HEK293 (cell line): ENCODE data around the gene SHISA6.

Experiments
- CTCF ChIA-PET: fragments of 350-600 bp; formaldehyde crosslinking; extraction: SDS; loops from one replicate; lab custom pipeline; 2021; ENCODE audit warnings: antibody characterized with exemption; lab: Yijun Ruan, JAX
- POLR2A ChIA-PET: fragments of 300-600 bp; formaldehyde crosslinking; extraction: SDS; loops from one replicate; lab custom pipeline; 2020; ENCODE audit warnings: antibody characterized with exemption, inconsistent platforms; lab: Yijun Ruan, JAX
- H3K27ac ChIP-seq: fragments of 200-500 bp; sonication (Bioruptor generic); 2 replicates; pipeline ENCODE4 v1.5.1; 2014; ENCODE audit warnings: low read depth, low read length, control low read depth, inconsistent platforms; ENCODE audit errors: extremely low read depth
- H3K36me3 ChIP-seq, 2 experiments: fragments of 200-500 bp in 1 of 2; sonication (Bioruptor generic) in 1 of 2; 1 replicate in 1 of 2; 2 replicates in 1 of 2; pipeline ENCODE4 v1.5.1; 2014 to 2017; ENCODE audit warnings: inconsistent platforms in 2 of 2, low read length in 2 of 2; ENCODE audit not compliant: control insufficient read depth in 2 of 2, insufficient read depth in 1 of 2
- H3K4me1 ChIP-seq: fragments of 200-500 bp; sonication (Bioruptor generic); 2 replicates; pipeline ENCODE4 v1.5.1; 2014; ENCODE audit warnings: mild to moderate bottlenecking, low read length, inconsistent platforms; ENCODE audit not compliant: control insufficient read depth, insufficient read depth
- H3K4me3 ChIP-seq: 2 replicates; pipeline ENCODE4 v1.5.1; 2011; ENCODE audit warnings: low read depth, mild to moderate bottlenecking, control low read depth, low read length, moderate library complexity
- H3K9me3 ChIP-seq: fragments of 200-500 bp; sonication (Bioruptor generic); 2 replicates; pipeline ENCODE4 v1.5.1; 2014; ENCODE audit warnings: low read depth, low read length, inconsistent platforms; ENCODE audit not compliant: control insufficient read depth, insufficient read depth
- TRIM28 ChIP-seq: IDR thresholded peaks from 2 replicates; pipeline ENCODE4 v1.6.1; 2011; ENCODE audit warnings: low read length, control low read depth, borderline replicate concordance
- ZBTB21 ChIP-seq: fragments of 450-650 bp; formaldehyde crosslinking; IDR thresholded peaks from 2 replicates; pipeline ENCODE4 v1.5.1; 2017; ENCODE audit warnings: missing biosample characterization, missing genetic modification characterization
- ZFHX2 ChIP-seq: fragments of 450-650 bp; formaldehyde crosslinking; conservative IDR thresholded peaks from 2 replicates; pipeline ENCODE4 v1.5.1; 2016; ENCODE audit warnings: missing biosample characterization, missing genetic modification characterization
- ZIC2 ChIP-seq: fragments of 450-650 bp; formaldehyde crosslinking; IDR thresholded peaks from 2 replicates; pipeline ENCODE4 v1.5.1; 2016; ENCODE audit warnings: missing biosample characterization, missing genetic modification characterization
- ZNF114 ChIP-seq: fragments of 450-650 bp; formaldehyde crosslinking; IDR thresholded peaks from 2 replicates; pipeline ENCODE4 v1.5.0; 2017; ENCODE audit warnings: missing biosample characterization, missing genetic modification characterization
- ZNF132 ChIP-seq: fragments of 450-650 bp; formaldehyde crosslinking; IDR thresholded peaks from 2 replicates; pipeline ENCODE4 v1.5.1; 2017; ENCODE audit warnings: missing biosample characterization, missing genetic modification characterization, borderline replicate concordance
- ZNF155 ChIP-seq: fragments of 450-650 bp; formaldehyde crosslinking; IDR thresholded peaks from 2 replicates; pipeline ENCODE4 v1.5.1; 2016; ENCODE audit warnings: missing biosample characterization, missing genetic modification characterization
- ZNF184 ChIP-seq: fragments of 450-650 bp; IDR thresholded peaks from 2 replicates; pipeline ENCODE4 v1.5.1; 2018; ENCODE audit warnings: missing biosample characterization, mild to moderate bottlenecking, missing genetic modification characterization
- ZNF37A ChIP-seq: fragments of 450-650 bp; IDR thresholded peaks from 2 replicates; pipeline ENCODE4 v1.5.1; 2018; ENCODE audit warnings: missing biosample characterization, missing genetic modification characterization
- ZNF529 ChIP-seq: fragments of 450-650 bp; formaldehyde crosslinking; IDR thresholded peaks from 2 replicates; pipeline ENCODE4 v1.5.1; 2017; ENCODE audit warnings: missing genetic modification characterization, missing biosample characterization; ENCODE audit not compliant: insufficient replicate concordance
- ZNF544 ChIP-seq: fragments of 450-650 bp; formaldehyde crosslinking; IDR thresholded peaks from 2 replicates; pipeline ENCODE4 v1.5.0; 2017; ENCODE audit warnings: missing biosample characterization, missing genetic modification characterization
- ZNF549 ChIP-seq: fragments of 450-650 bp; IDR thresholded peaks from 2 replicates; pipeline ENCODE4 v1.5.1; 2018; ENCODE audit warnings: missing biosample characterization, missing genetic modification characterization, mild to moderate bottlenecking, inconsistent platforms, moderate library complexity
- ZNF596 ChIP-seq: fragments of 450-650 bp; IDR thresholded peaks from 2 replicates; pipeline ENCODE4 v1.5.0; 2018; ENCODE audit warnings: missing biosample characterization, mild to moderate bottlenecking, missing genetic modification characterization, moderate library complexity
- ZNF626 ChIP-seq: fragments of 450-650 bp; sonication (Bioruptor Pico); formaldehyde crosslinking; IDR thresholded peaks from 2 replicates; pipeline ENCODE4 v1.5.1; 2018; ENCODE audit warnings: missing biosample characterization, missing genetic modification characterization, inconsistent platforms
- ZNF660 ChIP-seq: fragments of 450-650 bp; IDR thresholded peaks from 2 replicates; pipeline ENCODE4 v1.5.1; 2018; ENCODE audit warnings: missing biosample characterization, mild to moderate bottlenecking, missing genetic modification characterization
- ZNF707 ChIP-seq: fragments of 450-650 bp; formaldehyde crosslinking; IDR thresholded peaks from 2 replicates; pipeline ENCODE4 v1.5.1; 2016; ENCODE audit warnings: missing biosample characterization, missing genetic modification characterization
- ZNF837 ChIP-seq: fragments of 450-650 bp; formaldehyde crosslinking; IDR thresholded peaks from 2 replicates; pipeline ENCODE4 v1.5.1; 2016; ENCODE audit warnings: missing biosample characterization, missing genetic modification characterization
- ZNF843 ChIP-seq: fragments of 450-650 bp; formaldehyde crosslinking; IDR thresholded peaks from 2 replicates; pipeline ENCODE4 v1.5.1; 2016; ENCODE audit warnings: missing biosample characterization, missing genetic modification characterization
- TF ChIP-seq, protein P1 (sequence below): fragments of 450-650 bp; formaldehyde crosslinking; IDR thresholded peaks from 2 replicates; pipeline ENCODE4 v1.5.1; 2016; ENCODE audit warnings: missing biosample characterization, missing genetic modification characterization
- TF ChIP-seq, protein P2 (sequence below): fragments of 450-650 bp; formaldehyde crosslinking; IDR thresholded peaks from 2 replicates; pipeline ENCODE4 v1.5.1; 2016; ENCODE audit warnings: missing biosample characterization, missing genetic modification characterization
- TF ChIP-seq, protein P3 (sequence below): fragments of 450-650 bp; formaldehyde crosslinking; IDR thresholded peaks from 2 replicates; pipeline ENCODE4 v1.5.1; 2016; ENCODE audit warnings: missing biosample characterization, missing genetic modification characterization
- TF ChIP-seq, protein P4 (sequence below): fragments of 450-650 bp; formaldehyde crosslinking; IDR thresholded peaks from 2 replicates; pipeline ENCODE4 v1.5.1; 2016; ENCODE audit warnings: missing biosample characterization, missing genetic modification characterization
- TF ChIP-seq, protein P5 (sequence below): fragments of 450-650 bp; formaldehyde crosslinking; IDR thresholded peaks from 2 replicates; pipeline ENCODE4 v1.5.1; 2016; ENCODE audit warnings: missing biosample characterization, missing genetic modification characterization

Gene SHISA6

DNA sequence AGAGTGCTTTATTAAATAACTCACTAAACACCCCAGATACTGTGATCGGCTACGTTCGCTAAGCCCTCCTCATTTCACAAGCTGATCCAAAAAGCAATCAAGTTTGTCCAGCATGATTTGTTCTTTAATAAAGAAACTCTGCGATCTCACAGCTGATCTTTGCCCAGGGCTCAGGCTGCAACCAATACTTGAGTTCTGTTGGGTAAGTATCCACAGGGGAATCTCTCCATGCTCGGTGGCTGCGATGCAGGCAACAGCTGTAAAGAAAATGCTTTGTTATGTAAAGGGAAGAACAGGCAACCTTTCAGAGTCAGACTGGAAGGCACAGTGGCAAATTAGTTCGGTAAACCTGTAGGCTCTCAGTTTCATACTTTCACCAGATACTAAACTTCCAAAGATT is 67.5 kb downstream of the SHISA6 start:
- H3K36me3 ChIP-seq: no peaks in the 10 kb centered on the region
- ChIA-PET CTCF (interaction anchor here (0.6 to 1.9 kb wide), 4 partner anchors 12 to 627 kb away, joined by 3 to 6 read pairs (median 3); no protein-coding TSS in a partner anchor), POLR2A (no interaction called here)
- no peaks in the 10 kb centered on the region for H3K4me1 ChIP-seq
- H3K9me3 ChIP-seq: no peaks in the 10 kb centered on the region
- no peak overlapping the region for H3K27ac ChIP-seq
- H3K4me3 ChIP-seq: no peak overlapping the region
- TF ChIP-seq ZFHX2 (tag by site-specific recombination) (no peak), ZNF707 (tag by site-specific recombination) (no peak), ZNF132 (tag by site-specific recombination) (no peak), ZNF529 (tag by site-specific recombination) (no peak), ZNF114 (tag by site-specific recombination) (no peak), ZNF184 (tag by site-specific recombination) (no peak), ZNF155 (tag by site-specific recombination) (no peak), ZNF37A (tag by site-specific recombination) (no peak), TRIM28 (no peak), ZNF843 (tag by site-specific recombination) (no peak)
- TF ChIP-seq, protein P1, sequence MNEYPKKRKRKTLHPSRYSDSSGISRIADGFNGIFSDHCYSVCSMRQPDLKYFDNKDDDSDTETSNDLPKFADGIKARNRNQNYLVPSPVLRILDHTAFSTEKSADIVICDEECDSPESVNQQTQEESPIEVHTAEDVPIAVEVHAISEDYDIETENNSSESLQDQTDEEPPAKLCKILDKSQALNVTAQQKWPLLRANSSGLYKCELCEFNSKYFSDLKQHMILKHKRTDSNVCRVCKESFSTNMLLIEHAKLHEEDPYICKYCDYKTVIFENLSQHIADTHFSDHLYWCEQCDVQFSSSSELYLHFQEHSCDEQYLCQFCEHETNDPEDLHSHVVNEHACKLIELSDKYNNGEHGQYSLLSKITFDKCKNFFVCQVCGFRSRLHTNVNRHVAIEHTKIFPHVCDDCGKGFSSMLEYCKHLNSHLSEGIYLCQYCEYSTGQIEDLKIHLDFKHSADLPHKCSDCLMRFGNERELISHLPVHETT: no peak
- TF ChIP-seq, protein P2, sequence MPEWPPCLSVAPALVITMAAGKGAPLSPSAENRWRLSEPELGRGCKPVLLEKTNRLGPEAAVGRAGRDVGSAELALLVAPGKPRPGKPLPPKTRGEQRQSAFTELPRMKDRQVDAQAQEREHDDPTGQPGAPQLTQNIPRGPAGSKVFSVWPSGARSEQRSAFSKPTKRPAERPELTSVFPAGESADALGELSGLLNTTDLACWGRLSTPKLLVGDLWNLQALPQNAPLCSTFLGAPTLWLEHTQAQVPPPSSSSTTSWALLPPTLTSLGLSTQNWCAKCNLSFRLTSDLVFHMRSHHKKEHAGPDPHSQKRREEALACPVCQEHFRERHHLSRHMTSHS: no peak

DNA sequence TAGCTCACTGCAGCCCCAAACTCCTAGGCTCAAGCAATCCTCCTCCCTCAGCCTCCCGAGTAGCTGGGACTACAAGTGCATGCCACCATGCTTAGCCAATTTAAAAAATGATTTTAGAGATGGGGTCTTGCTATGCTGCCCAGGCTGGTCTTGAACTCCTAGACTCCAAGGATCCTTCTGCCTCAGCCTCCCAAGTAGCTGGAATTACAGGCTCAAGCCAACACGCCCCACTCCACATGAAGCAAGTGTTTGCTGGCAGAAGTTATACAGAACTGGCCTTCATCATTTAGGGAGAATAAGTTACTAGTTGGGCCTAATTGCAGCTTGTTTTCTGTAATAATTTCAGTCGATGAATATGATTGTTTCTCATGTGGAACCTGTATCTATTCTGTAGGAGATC is 68.0 kb downstream of the SHISA6 start:
- H3K27ac ChIP-seq: no peak overlapping the region
- POLR2A ChIA-PET: no interaction called here
- no peaks in the 10 kb centered on the region for H3K9me3 ChIP-seq
- H3K4me3 ChIP-seq: no peak overlapping the region
- no peaks in the 10 kb centered on the region for H3K36me3 ChIP-seq
- TF ChIP-seq ZNF837 (tag by site-specific recombination) (no peak), ZNF707 (tag by site-specific recombination) (no peak), ZNF184 (tag by site-specific recombination) (no peak), ZBTB21 (tag by site-specific recombination) (no peak), ZIC2 (tag by site-specific recombination) (no peak)
- TF ChIP-seq, protein P3, sequence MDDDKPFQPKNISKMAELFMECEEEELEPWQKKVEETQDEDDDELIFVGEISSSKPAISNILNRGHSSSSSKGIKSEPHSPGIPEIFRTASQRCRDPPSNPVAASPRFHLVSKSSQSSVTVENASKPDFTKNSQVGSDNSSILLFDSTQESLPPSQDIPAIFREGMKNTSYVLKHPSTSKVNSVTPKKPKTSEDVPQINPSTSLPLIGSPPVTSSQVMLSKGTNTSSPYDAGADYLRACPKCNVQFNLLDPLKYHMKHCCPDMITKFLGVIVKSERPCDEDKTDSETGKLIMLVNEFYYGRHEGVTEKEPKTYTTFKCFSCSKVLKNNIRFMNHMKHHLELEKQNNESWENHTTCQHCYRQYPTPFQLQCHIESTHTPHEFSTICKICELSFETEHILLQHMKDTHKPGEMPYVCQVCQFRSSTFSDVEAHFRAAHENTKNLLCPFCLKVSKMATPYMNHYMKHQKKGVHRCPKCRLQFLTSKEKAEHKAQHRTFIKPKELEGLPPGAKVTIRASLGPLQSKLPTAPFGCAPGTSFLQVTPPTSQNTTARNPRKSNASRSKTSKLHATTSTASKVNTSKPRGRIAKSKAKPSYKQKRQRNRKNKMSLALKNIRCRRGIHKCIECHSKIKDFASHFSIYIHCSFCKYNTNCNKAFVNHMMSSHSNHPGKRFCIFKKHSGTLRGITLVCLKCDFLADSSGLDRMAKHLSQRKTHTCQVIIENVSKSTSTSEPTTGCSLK (tag by site-specific recombination): no peak
- CTCF ChIA-PET: interaction anchor here (0.9 kb wide), 1 partner anchor 14 kb away, joined by 3 read pairs; no protein-coding TSS in a partner anchor
- H3K4me1 ChIP-seq: no peaks in the 10 kb centered on the region

DNA sequence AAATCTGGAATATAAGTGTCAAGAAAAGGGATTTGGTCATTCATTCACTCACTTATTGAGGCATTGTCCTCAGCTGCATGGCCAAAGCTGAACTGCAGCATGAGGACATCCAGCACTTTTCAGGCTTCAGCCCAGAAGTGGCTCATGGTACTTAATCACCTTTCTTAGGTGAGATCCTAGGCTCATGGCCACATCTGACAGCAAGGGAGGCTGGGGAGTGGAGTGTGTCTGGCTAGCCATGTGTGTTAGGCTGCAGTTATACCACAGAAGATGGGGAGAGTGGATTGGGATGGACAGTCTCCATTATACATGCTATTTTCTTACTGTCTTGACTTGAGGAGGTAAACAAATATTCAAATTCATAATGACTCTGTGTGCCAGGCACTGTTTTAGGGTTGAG is 68.8 kb downstream of the SHISA6 start:
- no peaks in the 10 kb centered on the region for H3K9me3 ChIP-seq
- ChIA-PET POLR2A (no interaction called here), CTCF (interaction anchor here (0.7 to 0.9 kb wide), 2 partner anchors 15 to 79 kb away, joined by 3 read pairs; no protein-coding TSS in a partner anchor)
- TF ChIP-seq ZNF660: no peak
- no peak for TF ChIP-seq ZNF626
- no peak for TF ChIP-seq ZNF596 (tag by site-specific recombination)
- TF ChIP-seq, protein P4, sequence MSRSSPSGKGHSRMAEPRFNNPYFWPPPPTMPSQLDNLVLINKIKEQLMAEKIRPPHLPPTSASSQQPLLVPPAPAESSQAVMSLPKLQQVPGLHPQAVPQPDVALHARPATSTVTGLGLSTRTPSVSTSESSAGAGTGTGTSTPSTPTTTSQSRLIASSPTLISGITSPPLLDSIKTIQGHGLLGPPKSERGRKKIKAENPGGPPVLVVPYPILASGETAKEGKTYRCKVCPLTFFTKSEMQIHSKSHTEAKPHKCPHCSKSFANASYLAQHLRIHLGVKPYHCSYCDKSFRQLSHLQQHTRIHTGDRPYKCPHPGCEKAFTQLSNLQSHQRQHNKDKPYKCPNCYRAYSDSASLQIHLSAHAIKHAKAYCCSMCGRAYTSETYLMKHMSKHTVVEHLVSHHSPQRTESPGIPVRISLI (tag by site-specific recombination): no peak
- TF ChIP-seq, protein P5, sequence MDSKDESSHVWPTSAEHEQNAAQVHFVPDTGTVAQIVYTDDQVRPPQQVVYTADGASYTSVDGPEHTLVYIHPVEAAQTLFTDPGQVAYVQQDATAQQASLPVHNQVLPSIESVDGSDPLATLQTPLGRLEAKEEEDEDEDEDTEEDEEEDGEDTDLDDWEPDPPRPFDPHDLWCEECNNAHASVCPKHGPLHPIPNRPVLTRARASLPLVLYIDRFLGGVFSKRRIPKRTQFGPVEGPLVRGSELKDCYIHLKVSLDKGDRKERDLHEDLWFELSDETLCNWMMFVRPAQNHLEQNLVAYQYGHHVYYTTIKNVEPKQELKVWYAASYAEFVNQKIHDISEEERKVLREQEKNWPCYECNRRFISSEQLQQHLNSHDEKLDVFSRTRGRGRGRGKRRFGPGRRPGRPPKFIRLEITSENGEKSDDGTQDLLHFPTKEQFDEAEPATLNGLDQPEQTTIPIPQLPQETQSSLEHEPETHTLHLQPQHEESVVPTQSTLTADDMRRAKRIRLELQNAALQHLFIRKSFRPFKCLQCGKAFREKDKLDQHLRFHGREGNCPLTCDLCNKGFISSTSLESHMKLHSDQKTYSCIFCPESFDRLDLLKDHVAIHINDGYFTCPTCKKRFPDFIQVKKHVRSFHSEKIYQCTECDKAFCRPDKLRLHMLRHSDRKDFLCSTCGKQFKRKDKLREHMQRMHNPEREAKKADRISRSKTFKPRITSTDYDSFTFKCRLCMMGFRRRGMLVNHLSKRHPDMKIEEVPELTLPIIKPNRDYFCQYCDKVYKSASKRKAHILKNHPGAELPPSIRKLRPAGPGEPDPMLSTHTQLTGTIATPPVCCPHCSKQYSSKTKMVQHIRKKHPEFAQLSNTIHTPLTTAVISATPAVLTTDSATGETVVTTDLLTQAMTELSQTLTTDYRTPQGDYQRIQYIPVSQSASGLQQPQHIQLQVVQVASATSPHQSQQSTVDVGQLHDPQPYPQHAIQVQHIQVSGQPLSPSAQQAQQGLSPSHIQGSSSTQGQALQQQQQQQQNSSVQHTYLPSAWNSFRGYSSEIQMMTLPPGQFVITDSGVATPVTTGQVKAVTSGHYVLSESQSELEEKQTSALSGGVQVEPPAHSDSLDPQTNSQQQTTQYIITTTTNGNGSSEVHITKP (tag by site-specific recombination): no peak
- TF ChIP-seq ZNF544 (tag by site-specific recombination): no peak
- no peak for TF ChIP-seq ZNF132 (tag by site-specific recombination)
- TF ChIP-seq ZNF549 (tag by site-specific recombination): no peak

More for the DNA sequence above, 68.8 kb downstream of the SHISA6 start:
- Histone ChIP-seq H3K4me1 (no peaks in the 10 kb centered on the region), H3K4me3 (no peak overlapping the region), H3K36me3 (no peaks in the 10 kb centered on the region), H3K27ac (no peak overlapping the region)
